Smooth muscle cell (in vitro differentiated cells): ENCODE results near the gene MED31. TPM values are rescaled to one million over a fixed set of nuclear protein-coding genes. Genes with fewer than 3 reads are reported as not detected.

Experiments used
- DNase-seq: peaks from one replicate; lab custom pipeline; 2025; ENCODE audit not compliant: unreplicated experiment; lab: John Stamatoyannopoulos, UW
- H2AFZ ChIP-seq: fragments of 200-600 bp; sonication (generic); 2 replicates; pipeline ENCODE4 v1.6.0; 2016; ENCODE audit warnings: antibody characterized with exemption, low read depth, mild to moderate bottlenecking
- H3F3A ChIP-seq: fragments of 200-600 bp; sonication (generic); 2 replicates; pipeline ENCODE4 v1.6.0; 2017; ENCODE audit warnings: antibody characterized with exemption, low read depth
- H3K27ac ChIP-seq: fragments of 200-600 bp; sonication (generic); 2 replicates; pipeline ENCODE4 v1.5.1; 2016; ENCODE audit warnings: low read depth, mild to moderate bottlenecking
- H3K27me3 ChIP-seq: fragments of 200-600 bp; sonication (generic); 2 replicates; pipeline ENCODE4 v1.6.1; 2016; ENCODE audit warnings: low read depth, mild to moderate bottlenecking
- H3K36me3 ChIP-seq: fragments of 200-600 bp; sonication (generic); 2 replicates; pipeline ENCODE4 v1.5.1; 2016; ENCODE audit warnings: low read depth
- H3K4me1 ChIP-seq: fragments of 200-600 bp; sonication (generic); 2 replicates; pipeline ENCODE4 v1.5.1; 2016; ENCODE audit warnings: low read depth
- H3K4me2 ChIP-seq: fragments of 200-600 bp; sonication (generic); 2 replicates; pipeline ENCODE4 v1.6.0; 2016; ENCODE audit warnings: mild to moderate bottlenecking
- H3K4me3 ChIP-seq: fragments of 200-600 bp; sonication (generic); 2 replicates; pipeline ENCODE4 v1.5.1; 2016; ENCODE audit warnings: mild to moderate bottlenecking
- H3K79me2 ChIP-seq: fragments of 200-600 bp; sonication (generic); 2 replicates; pipeline ENCODE4 v1.6.0; 2016; ENCODE audit warnings: low read depth, mild to moderate bottlenecking
- H3K9ac ChIP-seq: fragments of 200-600 bp; sonication (generic); 2 replicates; pipeline ENCODE4 v1.6.0; 2016; ENCODE audit warnings: low read depth
- H3K9me3 ChIP-seq: fragments of 200-600 bp; sonication (generic); replicated peaks from 2 replicates; pipeline ENCODE4 v1.5.1; 2016; ENCODE audit warnings: low read depth
- H4K20me1 ChIP-seq: fragments of 200-600 bp; sonication (generic); 2 replicates; pipeline ENCODE4 v1.6.0; 2016; ENCODE audit warnings: low read depth
- WGBS: methylation state at CpG from one replicate; pipeline ENCODE4 v1.1.7; 2016; ENCODE audit warnings: low lambda C conversion rate; 5-methylcytosine and 5-hydroxymethylcytosine counted together
- polyA plus RNA-seq: library from polyadenylated mRNA; unstranded; fragments of >200 nt; fragmentation: Nextera tagmentation; extraction: Ambion mirVana; gene quantifications from 2 replicates; pipeline ENCODE4 v1.2.1, GENCODE V29; 2016
- total RNA-seq: library from RNA; depleted of rRNA; stranded (reverse); fragments of >200 nt; gene quantifications from 2 replicates; pipeline ENCODE4 v1.2.3, GENCODE V29; 2014
- TF ChIP-seq, protein P1 (sequence below): fragments of 200-600 bp; sonication (generic); IDR thresholded peaks from 2 replicates; pipeline ENCODE4 v1.5.1; 2017; ENCODE audit warnings: borderline replicate concordance, mild to moderate bottlenecking, antibody characterized with exemption; ENCODE audit not compliant: insufficient read depth, poor library complexity, severe bottlenecking

MED31 gene
- total and polyA plus RNA-seq, 2 experiments from 2014 or later: 26.3 to 59.1 TPM

DNA sequence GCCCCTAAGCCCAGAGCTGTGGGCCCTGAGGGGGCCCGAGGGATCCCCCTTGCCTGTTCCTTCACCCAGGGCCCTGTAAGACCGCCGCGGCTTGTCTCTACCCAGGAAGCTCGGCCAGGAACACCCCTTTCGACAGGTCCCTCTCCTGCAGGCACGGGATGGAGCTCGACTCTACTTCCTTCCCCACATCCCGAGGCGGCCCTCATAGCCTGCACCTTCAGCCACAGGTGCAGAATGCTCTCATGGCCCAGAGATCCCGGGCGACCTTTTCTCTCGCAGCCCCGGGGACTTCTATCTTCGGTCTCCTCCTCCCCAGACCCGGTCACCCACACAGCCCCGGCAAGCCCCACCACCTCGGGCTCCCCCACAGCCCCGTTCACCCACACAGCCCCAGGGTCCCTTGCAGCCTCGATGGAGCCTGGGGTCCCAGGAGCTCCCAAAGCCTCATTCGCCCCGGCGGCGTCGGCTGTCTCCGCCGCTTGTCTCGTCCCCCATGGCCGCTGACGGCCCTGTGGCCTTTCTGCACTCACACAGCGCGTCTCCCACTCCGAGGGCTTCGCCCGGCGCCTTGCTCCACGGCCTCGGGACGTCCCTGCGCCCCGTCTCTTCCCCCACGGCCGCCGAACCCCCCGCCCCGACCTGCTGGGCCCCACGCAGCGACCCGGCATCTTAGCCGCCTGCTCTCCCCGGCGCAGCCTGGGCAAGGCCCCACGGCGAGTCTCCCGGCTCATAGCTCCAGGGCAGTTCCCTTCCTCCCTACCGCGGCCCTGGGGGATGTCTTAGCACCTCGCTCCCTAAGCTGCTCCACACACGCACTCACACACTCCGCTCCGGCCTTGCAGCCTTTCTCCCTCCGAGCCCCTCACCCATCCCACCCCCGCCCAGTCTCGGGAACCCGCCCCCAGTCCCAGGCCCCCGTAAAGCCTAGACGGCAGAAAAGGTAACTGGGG, 11.5 kb downstream of the MED31 start:
- DNase-seq: peak; percentile 71
- H2AFZ ChIP-seq: peak overlapping the region; percentile 73
- H3K27me3 ChIP-seq: no peaks in the 10 kb centered on the region
- TF ChIP-seq, protein P1, sequence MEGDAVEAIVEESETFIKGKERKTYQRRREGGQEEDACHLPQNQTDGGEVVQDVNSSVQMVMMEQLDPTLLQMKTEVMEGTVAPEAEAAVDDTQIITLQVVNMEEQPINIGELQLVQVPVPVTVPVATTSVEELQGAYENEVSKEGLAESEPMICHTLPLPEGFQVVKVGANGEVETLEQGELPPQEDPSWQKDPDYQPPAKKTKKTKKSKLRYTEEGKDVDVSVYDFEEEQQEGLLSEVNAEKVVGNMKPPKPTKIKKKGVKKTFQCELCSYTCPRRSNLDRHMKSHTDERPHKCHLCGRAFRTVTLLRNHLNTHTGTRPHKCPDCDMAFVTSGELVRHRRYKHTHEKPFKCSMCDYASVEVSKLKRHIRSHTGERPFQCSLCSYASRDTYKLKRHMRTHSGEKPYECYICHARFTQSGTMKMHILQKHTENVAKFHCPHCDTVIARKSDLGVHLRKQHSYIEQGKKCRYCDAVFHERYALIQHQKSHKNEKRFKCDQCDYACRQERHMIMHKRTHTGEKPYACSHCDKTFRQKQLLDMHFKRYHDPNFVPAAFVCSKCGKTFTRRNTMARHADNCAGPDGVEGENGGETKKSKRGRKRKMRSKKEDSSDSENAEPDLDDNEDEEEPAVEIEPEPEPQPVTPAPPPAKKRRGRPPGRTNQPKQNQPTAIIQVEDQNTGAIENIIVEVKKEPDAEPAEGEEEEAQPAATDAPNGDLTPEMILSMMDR: no peak
- peaks cover 40% of the 10 kb centered on the region for H4K20me1 ChIP-seq
- peak overlapping the region; percentile 90 for H3K4me2 ChIP-seq
- H3F3A ChIP-seq: peaks cover 6% of the 10 kb centered on the region
- peak overlapping the region; percentile 74 for H3K4me3 ChIP-seq
- H3K9ac ChIP-seq: peak overlapping the region; percentile 96
- H3K4me1 ChIP-seq: peaks cover 11% of the 10 kb centered on the region
- H3K36me3 ChIP-seq: peaks cover 3% of the 10 kb centered on the region
- no peaks in the 10 kb centered on the region for H3K9me3 ChIP-seq
- peaks cover 45% of the 10 kb centered on the region for H3K79me2 ChIP-seq
- 5% methylated on average over 39 of the region's 67 CpGs for WGBS
- peak overlapping the region; percentile 96 for H3K27ac ChIP-seq

DNA sequence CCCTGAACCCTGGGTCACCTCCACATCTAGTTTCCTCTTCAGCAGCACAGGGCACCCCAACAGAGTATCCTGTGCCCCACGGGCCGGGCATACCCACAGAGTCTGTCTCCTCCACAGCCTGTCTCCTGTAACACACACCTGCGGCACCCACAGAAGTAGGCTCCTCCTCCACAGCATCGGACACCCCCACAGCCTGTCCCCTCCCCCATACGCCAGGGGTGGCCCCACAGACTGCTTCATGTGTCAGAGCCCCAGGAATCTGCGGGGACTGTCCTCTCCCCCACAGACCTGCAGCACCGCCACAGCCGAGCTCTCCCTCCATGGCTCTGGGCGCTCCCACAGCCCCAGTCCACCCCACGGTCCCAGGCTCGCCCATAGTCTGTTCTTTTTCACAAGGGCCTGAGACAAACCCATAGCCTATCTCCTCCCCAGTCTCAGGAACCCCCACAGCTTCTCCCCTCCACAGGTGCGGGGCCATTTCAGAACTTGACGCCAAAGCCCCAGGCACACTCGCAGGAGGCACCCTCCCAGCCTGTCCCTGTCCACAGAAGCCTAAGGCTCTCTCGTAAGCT, 12.3 kb downstream of the MED31 start:
- Histone ChIP-seq H4K20me1 (peaks cover 35% of the 10 kb centered on the region), H3K9me3 (no peaks in the 10 kb centered on the region), H3K79me2 (peaks cover 45% of the 10 kb centered on the region), H3K27ac (no peak overlapping the region), H3K27me3 (no peaks in the 10 kb centered on the region), H2AFZ (no peak overlapping the region), H3K4me2 (peak overlapping the region; percentile 90), H3K36me3 (peaks cover 8% of the 10 kb centered on the region), H3F3A (peaks cover 6% of the 10 kb centered on the region), H3K9ac (peak overlapping the region; percentile 96), H3K4me3 (peak overlapping the region; percentile 74), H3K4me1 (peaks cover 11% of the 10 kb centered on the region)
- TF ChIP-seq, protein P1: no peak
- no peak for DNase-seq
- 67% methylated on average over 15 of the region's 15 CpGs for WGBS

DNA sequence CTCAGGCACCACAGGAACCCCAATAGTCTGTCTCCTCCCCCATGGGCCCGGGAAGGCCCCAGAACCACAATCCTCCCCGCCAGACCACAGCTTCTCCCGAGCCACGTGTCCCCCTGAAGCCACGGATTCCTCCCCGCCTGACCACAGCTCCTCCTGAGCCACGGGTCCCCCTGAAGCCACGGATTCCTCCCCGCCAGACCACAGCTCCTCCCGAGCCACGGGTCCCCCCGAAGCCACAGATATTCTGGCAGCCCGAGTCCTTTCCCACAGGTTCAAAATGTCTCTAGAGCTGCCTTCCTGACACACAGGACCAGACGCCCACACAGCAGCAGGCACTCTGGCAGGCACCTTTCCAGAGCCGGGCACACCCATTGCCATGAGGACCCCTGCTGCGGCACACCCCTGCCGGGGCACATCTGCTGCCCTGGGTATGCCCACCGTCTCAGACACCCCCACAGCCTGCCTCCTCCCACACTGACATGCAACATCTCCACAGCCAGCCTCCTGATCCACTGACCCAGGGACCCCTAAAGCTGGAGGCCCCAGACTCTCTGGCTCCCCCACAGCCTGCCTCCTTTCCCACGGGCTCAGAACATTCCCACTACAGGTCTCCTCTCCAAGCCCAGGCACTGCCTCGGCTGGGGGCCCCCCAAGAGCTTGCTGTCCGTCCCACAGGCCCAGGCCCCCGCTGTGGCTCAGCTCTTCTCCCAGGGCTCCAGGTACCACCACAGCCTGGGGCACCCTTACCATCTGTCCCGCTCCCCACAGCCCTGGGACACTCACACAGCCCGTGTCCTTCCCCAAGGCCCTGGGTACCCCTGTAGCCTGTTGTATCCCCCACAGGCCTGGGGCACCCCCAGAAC, 13.1 kb downstream of the MED31 start:
- Histone ChIP-seq H4K20me1 (peaks cover 27% of the 10 kb centered on the region), H3K4me2 (peak overlapping the region; percentile 90), H3F3A (peaks cover 6% of the 10 kb centered on the region), H3K9me3 (no peaks in the 10 kb centered on the region), H3K27me3 (no peaks in the 10 kb centered on the region), H2AFZ (no peak overlapping the region), H3K9ac (no peak overlapping the region), H3K36me3 (peaks cover 15% of the 10 kb centered on the region), H3K27ac (no peak overlapping the region), H3K79me2 (peaks cover 45% of the 10 kb centered on the region), H3K4me1 (peaks cover 11% of the 10 kb centered on the region), H3K4me3 (no peak overlapping the region)
- 94% methylated on average over 23 of the region's 24 CpGs for WGBS
- TF ChIP-seq, protein P1: no peak
- DNase-seq: no peak
